SKM-1 treated with dmso at 0.1 percent for 144 hours (cell line): ENCODE measurements around the gene DPP9.
A peak's percentile ranks its signal among the peaks of the same experiment; 100 is the strongest.
"Not testable (repeated sequence)": the region's sequence is repeated elsewhere in the genome, so short reads cannot be mapped to it uniquely, and the experiment has no call there.

ENCODE experiments used
- DNase-seq: peaks from one replicate; lab custom pipeline; 2025; ENCODE audit not compliant: unreplicated experiment; lab: John Stamatoyannopoulos, UW

Gene DPP9

GRCh38 chr19:4740092-4740491 lies 16.4 kb upstream of the DPP9 start:
- DNase-seq: no peak

GRCh38 chr19:4738734-4739133 lies 15.1 kb upstream of the DPP9 start:
- no peak for DNase-seq

- no peak for DNase-seq
Observed at GRCh38 chr19:4737955-4738600, 14.4 kb upstream of the DPP9 start.

- no peak for DNase-seq
Observed at GRCh38 chr19:4733755-4734345, 10.2 kb upstream of the DPP9 start.

GRCh38 chr19:4732680-4733114 lies 9.1 kb upstream of the DPP9 start:
- DNase-seq: peak; percentile 65

- peak; percentile 7 for DNase-seq
Observed at GRCh38 chr19:4730740-4731171, 7.1 kb upstream of the DPP9 start.

- DNase-seq: no peak
Observed at GRCh38 chr19:4728871-4729270, 5.2 kb upstream of the DPP9 start.

GRCh38 chr19:4722671-4723594 lies 709 bp downstream of the DPP9 start:
- DNase-seq: no peak

GRCh38 chr19:4721196-4721595 lies 2.4 kb downstream of the DPP9 start:
- no peak for DNase-seq

GRCh38 chr19:4720037-4720700 lies 3.5 kb downstream of the DPP9 start:
- DNase-seq: no peak

- no peak for DNase-seq
Observed at GRCh38 chr19:4719499-4719866, 4.2 kb downstream of the DPP9 start.

GRCh38 chr19:4717966-4718701 lies 5.5 kb downstream of the DPP9 start:
- no peak for DNase-seq

- DNase-seq: no peak
Observed at GRCh38 chr19:4717191-4717965, 6.3 kb downstream of the DPP9 start.

- DNase-seq: no peak
Observed at GRCh38 chr19:4715529-4716221, 8.0 kb downstream of the DPP9 start.

- not testable (repeated sequence) for DNase-seq
Observed at GRCh38 chr19:4715178-4715528, 8.5 kb downstream of the DPP9 start.

- DNase-seq: no peak
Observed at GRCh38 chr19:4714016-4714415, 9.6 kb downstream of the DPP9 start.

GRCh38 chr19:4713384-4713951 lies 10.2 kb downstream of the DPP9 start:
- DNase-seq: no peak

- no peak for DNase-seq
Observed at GRCh38 chr19:4712771-4713170, 10.9 kb downstream of the DPP9 start.

GRCh38 chr19:4711211-4711610 lies 12.4 kb downstream of the DPP9 start:
- DNase-seq: no peak
